Gastrocnemius medialis (tissue), 4 donors: ENCODE results near the gene SPACA6. TPM values are rescaled to one million over a fixed set of nuclear protein-coding genes. Genes with fewer than 3 reads are reported as not detected.
A peak's percentile ranks its signal among the peaks of the same experiment; 100 is the strongest.
"Not testable (repeated sequence)": the region's sequence is repeated elsewhere in the genome, so short reads cannot be mapped to it uniquely, and the experiment has no call there.

Experiments used
- ATAC-seq, 2 donors: fragments of 150-250 bp; one replicate each; pipeline ENCODE4 v1.9.1; 2016
- DNase-seq, 2 donors: peaks; one replicate each; pipeline ENCODE4 v3.0.0-alpha.2; 2019
- H3K27ac ChIP-seq, 4 donors: fragments of 200-600 bp; sonication (generic); 1 replicate in 1 of 4; 2 replicates in 3 of 4; pipeline ENCODE4 v1.5.1; 2016 to 2018; ENCODE audit warnings: mild to moderate bottlenecking in 2 of 4, moderate library complexity in 1 of 4
- H3K27me3 ChIP-seq, 3 donors: fragments of 200-600 bp; sonication (generic) in 2 of 3; 1 replicate in 1 of 3; 2 replicates in 2 of 3; pipeline versions ENCODE4 v1.5.1 to v1.6.0; 2016 to 2019; ENCODE audit warnings: mild to moderate bottlenecking in 1 of 3, moderate library complexity in 1 of 3
- H3K36me3 ChIP-seq, 2 donors: fragments of 200-600 bp; sonication (generic) in 1 of 2; one replicate each; pipeline ENCODE4 v1.5.1; 2017 to 2018
- H3K4me1 ChIP-seq, 2 donors: fragments of 200-600 bp; sonication (generic) in 1 of 2; one replicate each; pipeline ENCODE4 v1.5.1; 2016 to 2017; ENCODE audit warnings: mild to moderate bottlenecking in 2 of 2
- H3K4me3 ChIP-seq, 4 donors: fragments of 200-600 bp; sonication (generic) in 3 of 4; 1 replicate in 1 of 4; 2 replicates in 3 of 4; pipeline ENCODE4 v1.5.1; 2016 to 2019; ENCODE audit warnings: mild to moderate bottlenecking in 2 of 4
- H3K9me3 ChIP-seq, 3 donors: fragments of 200-600 bp; sonication (generic) in 2 of 3; 1 replicate in 1 of 3; 2 replicates in 2 of 3; pipeline ENCODE4 v1.5.1; 2016 to 2019
- POLR2A ChIP-seq, 2 donors: fragments of 450-650 bp; IDR thresholded peaks; one replicate each; pipeline ENCODE4 v1.6.1; 2017; ENCODE audit warnings: antibody characterized with exemption in 2 of 2, mild to moderate bottlenecking in 2 of 2, moderate library complexity in 2 of 2
- in situ Hi-C, 4 donors: fragments of 200-750 bp; cut with MboI; loops; one replicate each; pipeline versions ENCODE4 v1.15.0 to v1.8.0; 2017; ENCODE audit warnings: low sequenced_read_pairs in 4 of 4
- intact Hi-C: fragments of 100-400 bp; cut with DNase I; formaldehyde crosslinking; loops from one replicate; pipeline ENCODE4 v1.15.1; 2023; ENCODE audit warnings: low total_unique reads
- total RNA-seq, 4 donors: library from RNA; depleted of rRNA; stranded (reverse); fragments of >200 nt; gene quantifications; one replicate each; pipeline versions ENCODE4 v1.1.0 to v1.2.3, GENCODE V29; 2016
- TF ChIP-seq, protein P1 (sequence below), 5 experiments: fragments of 450-650 bp in 3 of 5; fragments of 200-600 bp in 2 of 5; sonication (generic) in 2 of 5; IDR thresholded peaks in 4 of 5; conservative IDR thresholded peaks in 1 of 5; 1 replicate in 4 of 5; 2 replicates in 1 of 5; pipeline ENCODE4 v1.5.1; 2016 to 2019; ENCODE audit warnings: antibody characterized with exemption in 5 of 5, mild to moderate bottlenecking in 3 of 5, moderate library complexity in 3 of 5

The SPACA6 gene, protein sequence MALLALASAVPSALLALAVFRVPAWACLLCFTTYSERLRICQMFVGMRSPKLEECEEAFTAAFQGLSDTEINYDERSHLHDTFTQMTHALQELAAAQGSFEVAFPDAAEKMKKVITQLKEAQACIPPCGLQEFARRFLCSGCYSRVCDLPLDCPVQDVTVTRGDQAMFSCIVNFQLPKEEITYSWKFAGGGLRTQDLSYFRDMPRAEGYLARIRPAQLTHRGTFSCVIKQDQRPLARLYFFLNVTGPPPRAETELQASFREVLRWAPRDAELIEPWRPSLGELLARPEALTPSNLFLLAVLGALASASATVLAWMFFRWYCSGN
- under 1 TPM in 3 of 4 donors, not detected in 1; 0.64 to 0.94 (median 0.71) TPM for total RNA-seq

DNA sequence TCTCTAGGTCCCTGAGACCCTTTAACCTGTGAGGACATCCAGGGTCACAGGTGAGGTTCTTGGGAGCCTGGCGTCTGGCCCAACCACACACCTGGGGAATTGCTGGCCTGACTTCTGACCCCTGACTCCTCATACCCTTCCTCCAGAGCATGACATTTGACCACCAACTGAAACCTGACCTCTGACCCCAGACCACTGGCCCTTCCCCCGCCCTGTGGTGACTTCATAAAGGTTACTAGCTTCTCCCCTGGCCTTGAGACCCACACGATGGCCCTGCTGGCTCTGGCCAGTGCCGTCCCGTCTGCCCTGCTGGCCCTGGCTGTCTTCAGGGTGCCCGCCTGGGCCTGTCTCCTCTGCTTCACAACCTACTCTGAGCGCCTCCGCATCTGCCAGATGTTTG, at the start of gene SPACA6:
Gene SPACA6 (plus strand): TSS at position 71 of the 400 bp plus-strand sequence. CDS start 197 bp downstream, at position 268.
- no peaks in the 10 kb centered on the region for H3K36me3 ChIP-seq
- in situ Hi-C loops, result no loop called here

DNA sequence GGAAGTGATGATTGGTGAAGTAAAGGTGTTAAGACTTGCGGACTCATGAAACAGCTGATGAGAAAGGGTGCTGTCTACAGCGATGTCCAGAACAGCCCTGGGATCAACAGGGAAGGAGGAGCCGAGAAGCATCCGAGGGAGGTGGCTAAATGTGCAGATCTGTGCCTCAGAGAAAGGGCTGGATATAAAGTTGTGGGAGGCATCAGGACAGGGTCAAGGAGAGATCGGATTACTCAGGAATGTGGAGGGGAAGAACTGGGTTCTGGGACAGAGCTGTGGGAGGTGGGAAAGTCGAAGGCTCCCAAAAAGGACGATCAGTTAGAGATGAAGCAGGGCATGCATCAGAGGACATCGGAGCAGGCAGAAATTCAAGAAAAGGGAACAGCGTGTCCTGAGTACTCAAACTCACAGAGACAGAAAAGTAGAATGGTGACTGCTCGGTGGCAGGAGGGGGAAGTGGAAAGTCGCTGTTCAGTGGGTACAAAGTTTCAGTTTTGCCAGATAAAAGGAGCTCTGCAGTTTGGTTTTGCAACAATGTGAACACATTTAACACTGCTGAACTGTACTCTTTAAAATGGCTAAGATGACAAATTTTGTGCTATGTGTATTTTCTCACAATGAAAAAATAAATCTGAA, 48.4 kb upstream of the SPACA6 start:
- in situ Hi-C loops (no loop called here), intact Hi-C loops (no loop called here)
- Histone ChIP-seq H3K27me3 (no peaks in the 10 kb centered on the region), H3K4me1 (no peaks in the 10 kb centered on the region), H3K4me3 (no peak overlapping the region), H3K27ac (no peak overlapping the region), H3K36me3 (no peaks in the 10 kb centered on the region), H3K9me3 (no peaks in the 10 kb centered on the region)
- DNase-seq, result no peak
- TF ChIP-seq POLR2A (IDR thresholded peaks at IDR 0.05), result no peak
- TF ChIP-seq, protein P1, sequence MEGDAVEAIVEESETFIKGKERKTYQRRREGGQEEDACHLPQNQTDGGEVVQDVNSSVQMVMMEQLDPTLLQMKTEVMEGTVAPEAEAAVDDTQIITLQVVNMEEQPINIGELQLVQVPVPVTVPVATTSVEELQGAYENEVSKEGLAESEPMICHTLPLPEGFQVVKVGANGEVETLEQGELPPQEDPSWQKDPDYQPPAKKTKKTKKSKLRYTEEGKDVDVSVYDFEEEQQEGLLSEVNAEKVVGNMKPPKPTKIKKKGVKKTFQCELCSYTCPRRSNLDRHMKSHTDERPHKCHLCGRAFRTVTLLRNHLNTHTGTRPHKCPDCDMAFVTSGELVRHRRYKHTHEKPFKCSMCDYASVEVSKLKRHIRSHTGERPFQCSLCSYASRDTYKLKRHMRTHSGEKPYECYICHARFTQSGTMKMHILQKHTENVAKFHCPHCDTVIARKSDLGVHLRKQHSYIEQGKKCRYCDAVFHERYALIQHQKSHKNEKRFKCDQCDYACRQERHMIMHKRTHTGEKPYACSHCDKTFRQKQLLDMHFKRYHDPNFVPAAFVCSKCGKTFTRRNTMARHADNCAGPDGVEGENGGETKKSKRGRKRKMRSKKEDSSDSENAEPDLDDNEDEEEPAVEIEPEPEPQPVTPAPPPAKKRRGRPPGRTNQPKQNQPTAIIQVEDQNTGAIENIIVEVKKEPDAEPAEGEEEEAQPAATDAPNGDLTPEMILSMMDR (IDR thresholded peaks at IDR 0.05 in 4 of 5, conservative IDR thresholded peaks at IDR 0.05 in 1 of 5), result no peak
- no peak for ATAC-seq

More for the DNA sequence above, at the start of gene SPACA6:
- H3K9me3 ChIP-seq, result no peaks in the 10 kb centered on the region
- no peak for TF ChIP-seq POLR2A (IDR thresholded peaks at IDR 0.05)
- TF ChIP-seq, protein P1 (IDR thresholded peaks at IDR 0.05 in 4 of 5, conservative IDR thresholded peaks at IDR 0.05 in 1 of 5), result no peak
- H3K4me3 ChIP-seq, result peak within 1 kb of the TSS in 1 of 4 donors; percentile 84
- ATAC-seq (no peak), DNase-seq (no peak)
- peak within 1 kb of the TSS; percentile 37 to 95 (median 92) for H3K27ac ChIP-seq
- H3K4me1 ChIP-seq, result peaks cover 6 to 8% of the 10 kb centered on the region in 2 donors
- H3K27me3 ChIP-seq, result peaks cover 0 to 5% (median 0%) of the 10 kb centered on the region in 3 donors
- intact Hi-C loops, result no loop called here

DNA sequence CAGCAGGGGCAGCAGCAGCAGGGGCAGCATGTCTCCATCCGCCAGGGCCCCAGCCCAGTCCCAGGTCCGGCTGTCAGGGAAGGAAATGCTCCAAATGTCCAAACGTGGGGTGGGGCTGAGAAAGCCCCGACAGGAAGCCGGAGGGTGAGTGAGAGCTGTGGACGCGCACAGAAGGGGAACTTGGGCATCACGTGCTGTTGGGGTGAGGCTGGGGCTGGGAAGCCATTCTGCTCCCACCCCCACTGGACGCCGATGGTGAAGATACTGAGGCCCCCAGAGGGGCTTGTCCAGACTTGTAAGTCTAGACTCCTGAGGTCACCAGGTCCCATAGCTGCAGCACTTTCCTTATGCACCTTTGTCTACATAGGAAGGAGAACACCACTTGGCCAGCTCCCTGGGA, 46.4 kb upstream of the SPACA6 start, which contains the start of gene SIGLEC14:
Gene SIGLEC14 (minus strand): TSS at position 96 of the 400 bp plus-strand sequence. CDS start 66 bp downstream, at position 30.
- ATAC-seq, H3K27ac ChIP-seq, H3K27me3 ChIP-seq, DNase-seq, H3K4me3 ChIP-seq, H3K36me3 ChIP-seq, in situ Hi-C loops, H3K9me3 ChIP-seq, H3K4me1 ChIP-seq, intact Hi-C loops: not testable (repeated sequence)

DNA sequence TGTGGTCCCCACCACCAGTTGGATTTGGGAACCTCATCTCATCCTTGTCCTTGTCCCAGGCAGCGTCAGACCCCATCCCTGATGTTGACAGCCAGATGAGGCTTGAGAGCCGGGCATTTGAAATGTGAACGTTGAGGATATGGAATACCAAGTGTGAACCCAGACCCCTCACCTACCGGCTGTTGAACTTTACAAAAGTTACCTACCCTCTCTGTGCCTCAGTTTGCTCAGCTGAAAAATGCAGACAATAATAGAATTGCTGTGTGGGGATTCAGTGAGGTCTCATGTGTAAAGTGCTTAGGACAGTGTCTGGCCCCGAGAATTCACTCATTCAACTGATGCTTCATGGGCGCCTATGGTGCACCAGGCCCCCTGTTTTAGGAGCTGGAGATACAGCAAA, 45.8 kb upstream of the SPACA6 start:
- in situ Hi-C loops, result no loop called here
- Histone ChIP-seq H3K4me1 (no peaks in the 10 kb centered on the region), H3K36me3 (no peaks in the 10 kb centered on the region), H3K4me3 (no peak overlapping the region), H3K27ac (no peak overlapping the region), H3K9me3 (no peaks in the 10 kb centered on the region), H3K27me3 (no peaks in the 10 kb centered on the region)
- TF ChIP-seq, protein P1 (IDR thresholded peaks at IDR 0.05 in 4 of 5, conservative IDR thresholded peaks at IDR 0.05 in 1 of 5), result no peak
- TF ChIP-seq POLR2A (IDR thresholded peaks at IDR 0.05), result no peak
- DNase-seq, result no peak
- no peak for ATAC-seq
- intact Hi-C loops, result no loop called here

DNA sequence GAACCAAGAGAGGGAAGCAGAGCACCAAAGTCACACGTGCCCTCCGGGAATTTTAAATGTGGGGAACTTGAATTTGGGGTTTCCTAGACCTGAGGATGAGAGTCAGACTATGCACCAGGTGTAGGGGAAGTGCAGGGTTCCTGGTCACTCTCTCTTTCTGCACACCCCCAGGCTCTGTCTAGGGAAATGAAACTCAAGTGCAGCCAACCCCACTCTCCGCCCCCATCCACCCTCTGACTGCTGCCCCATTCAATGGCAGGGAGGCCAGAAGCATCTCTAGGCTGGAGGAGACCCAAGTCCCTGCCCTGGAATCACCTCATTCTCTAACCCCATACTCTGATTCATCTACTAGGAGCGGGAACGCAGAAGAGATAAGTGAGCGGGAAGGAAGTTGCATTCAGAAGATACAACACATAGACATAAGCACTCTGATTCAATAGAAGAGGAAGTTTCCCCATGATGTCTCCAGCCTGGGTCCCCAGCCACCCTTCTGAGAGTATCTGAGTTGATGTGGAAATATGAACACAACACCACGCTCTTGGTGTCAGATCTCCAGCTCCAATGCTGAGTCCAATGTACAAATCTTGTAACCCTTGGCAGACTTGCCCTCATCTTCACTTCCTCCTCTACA, 41.8 kb upstream of the SPACA6 start:
- Histone ChIP-seq H3K4me1 (no peaks in the 10 kb centered on the region), H3K36me3 (no peaks in the 10 kb centered on the region), H3K27me3 (no peaks in the 10 kb centered on the region), H3K27ac (no peak overlapping the region), H3K4me3 (no peak overlapping the region), H3K9me3 (no peaks in the 10 kb centered on the region)
- no peak for DNase-seq
- in situ Hi-C loops, result loop anchor here in 3 of 4 donors (5.0 to 25.0 kb wide), 2 partner anchors 174 to 189 kb away; partner anchors contain the start of genes SIGLEC8 (in 2 of the 3) and CEACAM18 (in 1 of the 3)
- TF ChIP-seq, protein P1 (IDR thresholded peaks at IDR 0.05 in 4 of 5, conservative IDR thresholded peaks at IDR 0.05 in 1 of 5), result no peak
- no peak for TF ChIP-seq POLR2A (IDR thresholded peaks at IDR 0.05)
- ATAC-seq, result peak in 1 of 2 donors; percentile 14
- intact Hi-C loops, result no loop called here
